GM12878 (cell line): ENCODE results near the gene WNT7A. TPM values are rescaled to one million over a fixed set of nuclear protein-coding genes. Genes with fewer than 3 reads are reported as not detected.

ENCODE experiments used
- ATAC-seq: fragments of 200-7000 bp; cut with Tn5 transposase; 3 replicates; pipeline ENCODE4 v1.9.1; 2020; ENCODE audit warnings: mild to moderate bottlenecking, moderate library complexity
- BruUV-seq: library from RNA; stranded (reverse); fragments of 400-500 nt; replicated peaks from 2 replicates; lab custom pipeline; 2021; lab: Mats Ljungman, UMichigan
- CTCF ChIA-PET: fragments of 300-600 bp; sonication (Branson Sonifier 250); formaldehyde crosslinking; extraction: SDS; loops from one replicate; lab custom pipeline; 2021; ENCODE audit warnings: inconsistent platforms; lab: Yijun Ruan, JAX
- POLR2A ChIA-PET: fragments of 350-600 bp; formaldehyde crosslinking; extraction: SDS; loops from one replicate; lab custom pipeline; 2021; ENCODE audit warnings: inconsistent platforms; lab: Charles Lee
- RAD21 ChIA-PET: fragments of 300-600 bp; sonication (Branson Sonifier 250); formaldehyde crosslinking; loops from one replicate; lab custom pipeline; 2023; ENCODE audit warnings: antibody characterized with exemption; ENCODE audit not compliant: unreplicated experiment; lab: Charles Lee
- SMC1A ChIA-PET: fragments of 300-600 bp; sonication (Branson Sonifier 250); formaldehyde crosslinking; loops from one replicate; lab custom pipeline; 2023; ENCODE audit not compliant: unreplicated experiment, uncharacterized antibody; lab: Charles Lee
- DNase-seq: peaks from one replicate; pipeline ENCODE4 v3.0.0-alpha.2; 2011; ENCODE audit warnings: low read depth, low spot score
- FAIRE-seq: peaks from 3 replicates; lab custom pipeline; 2011; peaks lifted over from hg19 to GRCh38; lab: Jason Lieb, UNC
- H2AFZ ChIP-seq: 2 replicates; pipeline ENCODE4 v1.6.0; 2011; ENCODE audit warnings: low read depth, low read length, control low read depth; ENCODE audit not compliant: control insufficient read depth
- H3K27ac ChIP-seq: 2 replicates; pipeline ENCODE4 v1.5.1; 2011; ENCODE audit warnings: control low read depth; ENCODE audit not compliant: control insufficient read depth, insufficient read depth
- H3K27me3 ChIP-seq, 2 experiments: replicated peaks in 1 of 2; 2 replicates each; pipeline versions ENCODE4 v1.6.0 to v1.6.1; 2011; ENCODE audit warnings: low read length in 1 of 2; ENCODE audit not compliant: control insufficient read depth in 2 of 2, insufficient read depth in 2 of 2
- H3K36me3 ChIP-seq, 2 experiments: 2 replicates each; pipeline ENCODE4 v1.5.1; 2011; ENCODE audit warnings: low read length in 1 of 2; ENCODE audit not compliant: control insufficient read depth in 2 of 2, insufficient read depth in 2 of 2
- H3K4me1 ChIP-seq: 2 replicates; pipeline ENCODE4 v1.6.1; 2011; ENCODE audit warnings: mild to moderate bottlenecking, low read length, moderate library complexity, mixed read lengths; ENCODE audit not compliant: control insufficient read depth, insufficient read depth
- H3K4me2 ChIP-seq: 2 replicates; pipeline ENCODE4 v1.6.0; 2011; ENCODE audit warnings: control low read depth; ENCODE audit not compliant: control insufficient read depth, insufficient read depth
- H3K4me3 ChIP-seq: fragments of 200-600 bp; sonication (generic); 2 replicates; pipeline ENCODE4 v1.5.1; 2016
- H3K79me2 ChIP-seq: 2 replicates; pipeline ENCODE4 v1.6.0; 2011; ENCODE audit warnings: low read length; ENCODE audit not compliant: control insufficient read depth, insufficient read depth
- H3K9ac ChIP-seq: 2 replicates; pipeline ENCODE4 v1.8.0; 2011; ENCODE audit warnings: low read length, control low read depth, mixed read lengths; ENCODE audit not compliant: control insufficient read depth, insufficient read depth
- H3K9me3 ChIP-seq: replicated peaks from 3 replicates; pipeline ENCODE4 v1.5.1; 2011; ENCODE audit warnings: mild to moderate bottlenecking, low read length; ENCODE audit not compliant: control insufficient read depth, insufficient read depth
- H4K20me1 ChIP-seq: 2 replicates; pipeline ENCODE4 v1.6.0; 2011; ENCODE audit not compliant: control insufficient read depth, insufficient read depth
- E2F8 ChIP-seq: fragments of 450-650 bp; IDR thresholded peaks from 2 replicates; pipeline ENCODE4 v1.6.1; 2018; ENCODE audit warnings: mild to moderate bottlenecking, low read depth, moderate library complexity; ENCODE audit not compliant: partially characterized antibody
- NKRF ChIP-seq: fragments of 450-650 bp; conservative IDR thresholded peaks from 2 replicates; pipeline ENCODE4 v1.6.1; 2017; ENCODE audit warnings: mild to moderate bottlenecking, moderate library complexity
- POLR2A ChIP-seq: IDR thresholded peaks from 2 replicates; pipeline ENCODE4 v1.6.1; 2011; ENCODE audit warnings: low read depth, mild to moderate bottlenecking, low read length
- RELA ChIP-seq: fragments of 450-650 bp; IDR thresholded peaks from 2 replicates; pipeline ENCODE4 v1.8.0; 2014; ENCODE audit warnings: borderline replicate concordance; ENCODE audit not compliant: partially characterized antibody
- SMARCA5 ChIP-seq: fragments of 450-650 bp; IDR thresholded peaks from 2 replicates; pipeline ENCODE4 v1.6.1; 2017; ENCODE audit warnings: mild to moderate bottlenecking
- SMC3 ChIP-seq: IDR thresholded peaks from 2 replicates; pipeline ENCODE4 v1.6.1; 2011; ENCODE audit warnings: low read length, improper control_type of control experiment, borderline replicate concordance
- SRF ChIP-seq, 2 experiments: IDR thresholded peaks; 2 replicates each; pipeline ENCODE4 v1.6.1; 2011; ENCODE audit warnings: low read depth in 2 of 2, low read length in 2 of 2, mild to moderate bottlenecking in 1 of 2, moderate library complexity in 1 of 2
- STAT1 ChIP-seq: fragments of 450-650 bp; conservative IDR thresholded peaks from 2 replicates; pipeline ENCODE4 v1.6.1; 2014; ENCODE audit warnings: antibody characterized with exemption, mild to moderate bottlenecking
- TAF1 ChIP-seq: IDR thresholded peaks from 2 replicates; pipeline ENCODE4 v1.6.1; 2011; ENCODE audit warnings: mild to moderate bottlenecking, low read depth, low read length, borderline replicate concordance
- WRNIP1 ChIP-seq: IDR thresholded peaks from 2 replicates; pipeline ENCODE4 v1.6.1; 2011; ENCODE audit warnings: low read depth, low read length, improper control_type of control experiment, borderline replicate concordance
- ZSCAN29 ChIP-seq: fragments of 450-650 bp; IDR thresholded peaks from 2 replicates; pipeline ENCODE4 v1.6.1; 2017; ENCODE audit warnings: mild to moderate bottlenecking, moderate library complexity
- WGBS: methylation state at CpG from one replicate; pipeline ENCODE4 v1.1.6; 2016; ENCODE audit warnings: low lambda C conversion rate; ENCODE audit not compliant: insufficient replicate concordance, insufficient coverage; ENCODE audit errors: missing lambda C conversion rate; 5-methylcytosine and 5-hydroxymethylcytosine counted together
- in situ Hi-C: fragments of 300-500 bp; cut with MboI; formaldehyde crosslinking; loops from 9 replicates; pipeline ENCODE4 v1.14.3; 2018; ENCODE audit warnings: mixed read lengths
- intact Hi-C: fragments of 100-400 bp; cut with micrococcal nuclease; formaldehyde crosslinking; loops from one replicate; pipeline ENCODE4 v1.14.2; 2022; ENCODE audit not compliant: unreplicated experiment
- polyA plus RNA-seq, 11 experiments: library from polyadenylated mRNA; depleted of rRNA in 4 of 11; unstranded in 6 of 11; stranded (reverse) in 5 of 11; fragments of >200 nt; fragmentation: Nextera tagmentation in 4 of 11; fragmentation: Illumina TruSeq in 1 of 11; extraction: Ambion mirVana in 4 of 11; extraction: Trizol in 1 of 11; gene quantifications; 1 replicate in 1 of 11; 2 replicates in 10 of 11; pipeline versions ENCODE4 v1.2.1 to v1.2.3, GENCODE V29; 2011 to 2016; ENCODE audit warnings: inconsistent platforms in 2 of 11, missing spikeins in 2 of 11, low read depth in 1 of 11
- total RNA-seq, 4 experiments: library from RNA; depleted of rRNA in 3 of 4; stranded (reverse); fragments of >200 nt in 3 of 4; fragmentation: Illumina TruSeq in 1 of 4; extraction: Trizol in 1 of 4; gene quantifications; 2 replicates each; pipeline versions ENCODE4 v1.2.1 to v1.2.3, GENCODE V29; 2013 to 2021

WNT7A gene
- total and polyA plus RNA-seq, 10 of the 15 experiments (the other 5 are each of a cell fraction or from before 2014, with no cell fraction given) = 0.08 TPM; not detected in 9

GRCh38 chr3:13865106-13865505 lies 14.8 kb downstream of the WNT7A start:
- Histone ChIP-seq H3K9ac (no peak overlapping the region), H3K4me2 (no peak overlapping the region), H4K20me1 (no peaks in the 10 kb centered on the region), H3K27me3 (no peaks in the 10 kb centered on the region; a peak in 1 of 4 replicates), H3K9me3 (no peaks in the 10 kb centered on the region), H3K27ac (no peak overlapping the region), H3K4me1 (no peaks in the 10 kb centered on the region), H3K4me3 (no peak overlapping the region), H3K36me3 (no peaks in the 10 kb centered on the region), H2AFZ (no peak overlapping the region), H3K79me2 (no peaks in the 10 kb centered on the region)
- in situ Hi-C loops (no loop called here), intact Hi-C loops (no loop called here)
- CTCF ChIA-PET = no interaction called here
- POLR2A ChIA-PET = interaction anchor here (0.6 kb wide), 1 partner anchor 455 kb away, joined by 3 read pairs; no protein-coding TSS in a partner anchor
- no peak for ATAC-seq
- DNase-seq = no peak
- BruUV-seq = no TSS peak
- FAIRE-seq = no peak
- TF ChIP-seq ZSCAN29 (no peak), NKRF (no peak), SRF (IDR thresholded peaks at IDR 0.05; ENCODE audit: low read depth in 2 of 2, low read length in 2 of 2) (no peak), POLR2A (no peak), SMC3 (no peak), STAT1 (no peak), RELA (no peak), SMARCA5 (no peak), WRNIP1 (no peak), E2F8 (no peak), TAF1 (no peak)
- SMC1A ChIA-PET = interaction anchor here (1.2 kb wide), 1 partner anchor 22 kb away, joined by 3 read pairs; no protein-coding TSS in a partner anchor
- RAD21 ChIA-PET = no interaction called here
- 12% methylated on average over 4 of the region's 4 CpGs for WGBS
